H9 (cell line): ENCODE measurements around the gene MAOA. TPM values are rescaled to one million over a fixed set of nuclear protein-coding genes. Genes with fewer than 3 reads are reported as not detected.

ENCODE experiments used
- DNase-seq: peaks from one replicate; pipeline ENCODE4 v3.0.0-alpha.2; 2017
- H2AFZ ChIP-seq: one replicate; pipeline ENCODE4 v1.6.1; 2013; ENCODE audit warnings: mild to moderate bottlenecking, low read length, control low read depth, moderate library complexity
- H2AK5ac ChIP-seq: 2 replicates; pipeline ENCODE4 v1.6.1; 2013; ENCODE audit warnings: low read length, control low read depth, mixed read lengths; ENCODE audit not compliant: insufficient read length
- H2BK120ac ChIP-seq: one replicate; pipeline ENCODE4 v1.6.1; 2013; ENCODE audit warnings: low read depth, mild to moderate bottlenecking, low read length, control low read depth, inconsistent platforms; ENCODE audit not compliant: poor library complexity, severe bottlenecking
- H2BK12ac ChIP-seq: 2 replicates; pipeline ENCODE4 v1.6.1; 2013; ENCODE audit warnings: low read length, control low read depth, mixed read lengths, low read depth; ENCODE audit not compliant: insufficient read length
- H2BK15ac ChIP-seq: 2 replicates; pipeline ENCODE4 v1.6.1; 2013; ENCODE audit warnings: low read depth, low read length, control low read depth
- H2BK20ac ChIP-seq: one replicate; pipeline ENCODE4 v1.6.1; 2013; ENCODE audit warnings: low read depth, mild to moderate bottlenecking, low read length, control low read depth, inconsistent platforms; ENCODE audit not compliant: poor library complexity, severe bottlenecking
- H2BK5ac ChIP-seq: 2 replicates; pipeline ENCODE4 v1.6.1; 2013; ENCODE audit warnings: low read length, control low read depth, mixed read lengths; ENCODE audit not compliant: insufficient read length
- H3K14ac ChIP-seq: 2 replicates; pipeline ENCODE4 v1.6.1; 2013; ENCODE audit warnings: low read length, control low read depth; ENCODE audit not compliant: insufficient read depth
- H3K18ac ChIP-seq: 2 replicates; pipeline ENCODE4 v1.6.1; 2013; ENCODE audit warnings: low read depth, mild to moderate bottlenecking, mixed read lengths, low read length, control low read depth; ENCODE audit not compliant: insufficient read length
- H3K23ac ChIP-seq: 2 replicates; pipeline ENCODE4 v1.6.1; 2013; ENCODE audit warnings: low read length, control low read depth, mixed read lengths, low read depth; ENCODE audit not compliant: insufficient read length
- H3K23me2 ChIP-seq: 2 replicates; pipeline ENCODE4 v1.6.1; 2013; ENCODE audit warnings: low read depth, mild to moderate bottlenecking, mixed read lengths, low read length, control low read depth; ENCODE audit not compliant: insufficient read length, poor library complexity, severe bottlenecking
- H3K27ac ChIP-seq: 2 replicates; pipeline ENCODE4 v1.5.1; 2013; ENCODE audit warnings: low read length, control low read depth, mixed read lengths, low read depth; ENCODE audit not compliant: insufficient read length
- H3K27me3 ChIP-seq: 2 replicates; pipeline ENCODE4 v1.6.1; 2013; ENCODE audit warnings: low read length, control low read depth, inconsistent platforms; ENCODE audit not compliant: insufficient read depth
- H3K4ac ChIP-seq: 2 replicates; pipeline ENCODE4 v1.6.1; 2013; ENCODE audit warnings: low read depth, mild to moderate bottlenecking, control low read depth, inconsistent platforms, low read length, moderate library complexity
- H3K4me1 ChIP-seq: 2 replicates; pipeline ENCODE4 v1.6.1; 2013; ENCODE audit warnings: low read length, control low read depth, inconsistent platforms; ENCODE audit not compliant: insufficient read depth
- H3K4me2 ChIP-seq: 2 replicates; pipeline ENCODE4 v1.6.1; 2013; ENCODE audit warnings: low read length, control low read depth, mixed read lengths; ENCODE audit not compliant: insufficient read length, insufficient read depth
- H3K56ac ChIP-seq: 2 replicates; pipeline ENCODE4 v1.6.1; 2013; ENCODE audit warnings: low read depth, mild to moderate bottlenecking, mixed read lengths, low read length, control low read depth; ENCODE audit not compliant: insufficient read length
- H3K79me1 ChIP-seq: 2 replicates; pipeline ENCODE4 v1.6.1; 2013; ENCODE audit warnings: low read depth, mild to moderate bottlenecking, moderate library complexity, low read length, control low read depth, inconsistent platforms; ENCODE audit not compliant: insufficient read depth, poor library complexity, severe bottlenecking
- H3K79me2 ChIP-seq: 2 replicates; pipeline ENCODE4 v1.6.1; 2013; ENCODE audit warnings: low read length, control low read depth, inconsistent platforms; ENCODE audit not compliant: insufficient read depth
- H3K9ac ChIP-seq: 2 replicates; pipeline ENCODE4 v1.6.1; 2013; ENCODE audit warnings: low read length, control low read depth, mixed read lengths; ENCODE audit not compliant: insufficient read length; ENCODE audit errors: extremely low read depth
- H3K9me3 ChIP-seq: one replicate; pipeline ENCODE4 v1.6.1; 2013; ENCODE audit warnings: low read depth, low read length, inconsistent platforms; ENCODE audit not compliant: control insufficient read depth
- H3T11ph ChIP-seq: one replicate; pipeline ENCODE4 v1.6.1; 2013; ENCODE audit warnings: mild to moderate bottlenecking, low read length, control low read depth, inconsistent platforms
- H4K20me1 ChIP-seq: one replicate; pipeline ENCODE4 v1.6.1; 2013; ENCODE audit not compliant: control insufficient read depth, insufficient read length, insufficient read depth
- H4K5ac ChIP-seq: 2 replicates; pipeline ENCODE4 v1.6.1; 2013; ENCODE audit warnings: low read depth, mild to moderate bottlenecking, mixed read lengths, low read length, control low read depth; ENCODE audit not compliant: insufficient read length
- H4K8ac ChIP-seq: replicated peaks from 2 replicates; pipeline ENCODE4 v1.6.1; 2013; ENCODE audit warnings: low read length, control low read depth, mixed read lengths, low read depth; ENCODE audit not compliant: insufficient read length
- H4K91ac ChIP-seq: 2 replicates; pipeline ENCODE4 v1.6.1; 2013; ENCODE audit warnings: low read depth, mild to moderate bottlenecking, moderate library complexity, mixed read lengths, low read length, control low read depth; ENCODE audit not compliant: insufficient read length
- H3K27ac Mint-ChIP-seq, 3 experiments: 2 replicates in 2 of 3; 3 replicates in 1 of 3; pipeline ENCODE4 v1.8.0; 2020 to 2021; ENCODE audit warnings: mixed read lengths in 3 of 3, mild to moderate bottlenecking in 1 of 3, moderate library complexity in 1 of 3
- H3K27me3 Mint-ChIP-seq: 2 replicates; pipeline ENCODE4 v1.8.0; 2021; ENCODE audit warnings: low read depth, mild to moderate bottlenecking, moderate library complexity, mixed read lengths
- H3K36me3 Mint-ChIP-seq, 3 experiments: 2 replicates in 2 of 3; 3 replicates in 1 of 3; pipeline ENCODE4 v1.8.0; 2020 to 2021; ENCODE audit warnings: low read depth in 3 of 3, mixed read lengths in 3 of 3; ENCODE audit not compliant: insufficient read depth in 1 of 3
- H3K4me1 Mint-ChIP-seq, 2 experiments: 2 replicates each; pipeline ENCODE4 v1.8.0; 2020; ENCODE audit warnings: mixed read lengths in 2 of 2
- H3K4me3 Mint-ChIP-seq, 2 experiments: 2 replicates in 1 of 2; 3 replicates in 1 of 2; pipeline ENCODE4 v1.8.0; 2020 to 2021; ENCODE audit warnings: mild to moderate bottlenecking in 2 of 2, mixed read lengths in 2 of 2, moderate library complexity in 1 of 2
- H3K9me3 Mint-ChIP-seq, 2 experiments: 2 replicates in 1 of 2; 3 replicates in 1 of 2; pipeline ENCODE4 v1.8.0; 2020; ENCODE audit warnings: mild to moderate bottlenecking in 2 of 2, mixed read lengths in 2 of 2, moderate library complexity in 1 of 2
- WGBS: extraction: QIAGEN DNeasy Blood & Tissue Kit; methylation state at CpG from one replicate; pipeline ENCODE4 v1.1.7; 2013; ENCODE audit warnings: missing lambda C conversion rate, low lambda C conversion rate, mixed read lengths; ENCODE audit not compliant: insufficient read length; ENCODE audit errors: extremely low coverage; 5-methylcytosine and 5-hydroxymethylcytosine counted together
- total RNA-seq: library from RNA; stranded (reverse); gene quantifications from 2 replicates; pipeline ENCODE4 v1.2.1, GENCODE V29; 2021
- TF ChIP-seq, protein P1 (sequence below): fragments of 200-600 bp; sonication (generic); conservative IDR thresholded peaks from 3 replicates; pipeline ENCODE4 v1.8.0; 2021; ENCODE audit warnings: antibody characterized with exemption, mild to moderate bottlenecking

MAOA gene
- total RNA-seq, 1 experiment from 2014 or later = 0.28 TPM

- Histone ChIP-seq H3K79me2 (no peaks in the 10 kb centered on the region), H3K56ac (no peak overlapping the region), H2BK15ac (no peak overlapping the region), H3K23ac (no peak overlapping the region), H3K18ac (no peak overlapping the region), H2AK5ac (no peak overlapping the region), H3K79me1 (no peaks in the 10 kb centered on the region), H4K8ac (no peak overlapping the region), H4K91ac (no peak overlapping the region), H3T11ph (no peak overlapping the region), H3K27ac (no peak overlapping the region), H3K4ac (no peak overlapping the region), H4K5ac (no peak overlapping the region), H2BK20ac (no peak overlapping the region), H3K9ac (no peak overlapping the region), H3K23me2 (peaks cover 8% of the 10 kb centered on the region), H3K27me3 (no peaks in the 10 kb centered on the region; the same call in 1 of the 2 replicates), H2BK12ac (no peak overlapping the region), H3K4me2 (peak overlapping the region; percentile 90), H2AFZ (no peak overlapping the region), H3K9me3 (no peaks in the 10 kb centered on the region), H2BK120ac (no peak overlapping the region), H2BK5ac (no peak overlapping the region), H3K14ac (no peak overlapping the region; the same call in 1 of the 2 replicates), H3K4me1 (no peaks in the 10 kb centered on the region), H4K20me1 (no peaks in the 10 kb centered on the region)
- peak overlapping the region; percentile 80 to 85 for H3K4me3 Mint-ChIP-seq
- peaks cover 7% of the 10 kb centered on the region for H3K27me3 Mint-ChIP-seq
- no CpG with 5 or more reads among the region's 51 CpGs for whole genome bisulfite sequencing
- H3K27ac Mint-ChIP-seq = no peak overlapping the region
- TF ChIP-seq, protein P1, sequence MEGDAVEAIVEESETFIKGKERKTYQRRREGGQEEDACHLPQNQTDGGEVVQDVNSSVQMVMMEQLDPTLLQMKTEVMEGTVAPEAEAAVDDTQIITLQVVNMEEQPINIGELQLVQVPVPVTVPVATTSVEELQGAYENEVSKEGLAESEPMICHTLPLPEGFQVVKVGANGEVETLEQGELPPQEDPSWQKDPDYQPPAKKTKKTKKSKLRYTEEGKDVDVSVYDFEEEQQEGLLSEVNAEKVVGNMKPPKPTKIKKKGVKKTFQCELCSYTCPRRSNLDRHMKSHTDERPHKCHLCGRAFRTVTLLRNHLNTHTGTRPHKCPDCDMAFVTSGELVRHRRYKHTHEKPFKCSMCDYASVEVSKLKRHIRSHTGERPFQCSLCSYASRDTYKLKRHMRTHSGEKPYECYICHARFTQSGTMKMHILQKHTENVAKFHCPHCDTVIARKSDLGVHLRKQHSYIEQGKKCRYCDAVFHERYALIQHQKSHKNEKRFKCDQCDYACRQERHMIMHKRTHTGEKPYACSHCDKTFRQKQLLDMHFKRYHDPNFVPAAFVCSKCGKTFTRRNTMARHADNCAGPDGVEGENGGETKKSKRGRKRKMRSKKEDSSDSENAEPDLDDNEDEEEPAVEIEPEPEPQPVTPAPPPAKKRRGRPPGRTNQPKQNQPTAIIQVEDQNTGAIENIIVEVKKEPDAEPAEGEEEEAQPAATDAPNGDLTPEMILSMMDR = no peak; the same call in 2 of the 3 replicates
- peak; percentile 54 for DNase-seq
- peaks cover 36 to 38% of the 10 kb centered on the region in 2 experiments for H3K9me3 Mint-ChIP-seq
- H3K36me3 Mint-ChIP-seq = peaks cover 0 to 6% (median 4%) of the 10 kb centered on the region in 3 experiments; a peak in 4 of 7 replicates
- peaks cover 2 to 5% of the 10 kb centered on the region in 2 experiments; a peak in 3 of 4 replicates for H3K4me1 Mint-ChIP-seq
Measured at GRCh38 chrX:43655151-43656004, 721 bp upstream of the MAOA start.
